A549 (cell line): ENCODE data around the gene PFDN1.

Experiments used
- BCL3 ChIP-seq: fragments of >200 bp; sonication (Bioruptor Twin); formaldehyde crosslinking; IDR thresholded peaks from 3 replicates; pipeline ENCODE4 v1.6.1; 2016
- ELK1 ChIP-seq: fragments of 150-350 bp; IDR thresholded peaks from 2 replicates; pipeline ENCODE4 v1.6.1; 2014; ENCODE audit warnings: low read depth, mild to moderate bottlenecking, low read length
- ESRRA ChIP-seq: fragments of 150-350 bp; IDR thresholded peaks from 2 replicates; pipeline ENCODE4 v1.6.1; 2014; ENCODE audit warnings: mild to moderate bottlenecking, low read length, borderline replicate concordance
- JUNB ChIP-seq: fragments of >200 bp; sonication (Bioruptor Twin); formaldehyde crosslinking; IDR thresholded peaks from 2 replicates; pipeline ENCODE4 v1.6.1; 2016
- POLR2A ChIP-seq: IDR thresholded peaks from 2 replicates; pipeline ENCODE4 v1.6.1; 2012; ENCODE audit warnings: mild to moderate bottlenecking, low read length
- RAD21 ChIP-seq, 2 experiments: fragments of >200 bp in 1 of 2; sonication (Bioruptor Twin) in 1 of 2; formaldehyde crosslinking in 1 of 2; IDR thresholded peaks in 1 of 2; conservative IDR thresholded peaks in 1 of 2; 2 replicates in 1 of 2; 3 replicates in 1 of 2; pipeline ENCODE4 v1.6.1; 2012 to 2018; ENCODE audit warnings: inconsistent platforms in 1 of 2
- REST ChIP-seq: fragments of 200-600 bp; sonication (generic); IDR thresholded peaks from 2 replicates; pipeline ENCODE4 v1.6.1; 2016; ENCODE audit warnings: antibody characterized with exemption, mild to moderate bottlenecking, moderate library complexity
- RFX5 ChIP-seq: fragments of 450-650 bp; IDR thresholded peaks from 2 replicates; pipeline ENCODE4 v1.7.1; 2014; ENCODE audit warnings: antibody characterized with exemption, mild to moderate bottlenecking, moderate library complexity
- RNF2 ChIP-seq: fragments of 200-600 bp; sonication (generic); IDR thresholded peaks from 2 replicates; pipeline ENCODE4 v1.6.1; 2016; ENCODE audit warnings: low read depth, mild to moderate bottlenecking, antibody characterized with exemption, moderate library complexity, borderline replicate concordance
- ZSCAN20 ChIP-seq: fragments of 250-450 bp; sonication (Bioruptor Pico); IDR thresholded peaks from 2 replicates; pipeline ENCODE4 v1.8.0; 2022; ENCODE audit warnings: mild to moderate bottlenecking, moderate library complexity
- TF ChIP-seq, protein P1 (sequence below): fragments of 450-650 bp; IDR thresholded peaks from 2 replicates; pipeline ENCODE4 v1.6.1; 2014; ENCODE audit warnings: antibody characterized with exemption
- TF ChIP-seq, protein P2 (sequence below): IDR thresholded peaks from 2 replicates; pipeline ENCODE4 v1.6.1; 2012
- TF ChIP-seq, protein P3 (sequence below): fragments of >200 bp; sonication (Bioruptor Twin); formaldehyde crosslinking; IDR thresholded peaks from 3 replicates; pipeline ENCODE4 v1.5.1; 2016

- TF ChIP-seq RFX5 (no peak), RNF2 (no peak), ELK1 (no peak), ZSCAN20 (CRISPR knock-in tag) (no peak), ESRRA (no peak), JUNB (no peak), POLR2A (no peak), REST (no peak), RAD21 (conservative IDR thresholded peaks at IDR 0.05 in 1 of 2, IDR thresholded peaks at IDR 0.05 in 1 of 2) (no peak), BCL3 (no peak)
- TF ChIP-seq, protein P1, sequence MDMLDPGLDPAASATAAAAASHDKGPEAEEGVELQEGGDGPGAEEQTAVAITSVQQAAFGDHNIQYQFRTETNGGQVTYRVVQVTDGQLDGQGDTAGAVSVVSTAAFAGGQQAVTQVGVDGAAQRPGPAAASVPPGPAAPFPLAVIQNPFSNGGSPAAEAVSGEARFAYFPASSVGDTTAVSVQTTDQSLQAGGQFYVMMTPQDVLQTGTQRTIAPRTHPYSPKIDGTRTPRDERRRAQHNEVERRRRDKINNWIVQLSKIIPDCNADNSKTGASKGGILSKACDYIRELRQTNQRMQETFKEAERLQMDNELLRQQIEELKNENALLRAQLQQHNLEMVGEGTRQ, result no peak
- TF ChIP-seq, protein P2, sequence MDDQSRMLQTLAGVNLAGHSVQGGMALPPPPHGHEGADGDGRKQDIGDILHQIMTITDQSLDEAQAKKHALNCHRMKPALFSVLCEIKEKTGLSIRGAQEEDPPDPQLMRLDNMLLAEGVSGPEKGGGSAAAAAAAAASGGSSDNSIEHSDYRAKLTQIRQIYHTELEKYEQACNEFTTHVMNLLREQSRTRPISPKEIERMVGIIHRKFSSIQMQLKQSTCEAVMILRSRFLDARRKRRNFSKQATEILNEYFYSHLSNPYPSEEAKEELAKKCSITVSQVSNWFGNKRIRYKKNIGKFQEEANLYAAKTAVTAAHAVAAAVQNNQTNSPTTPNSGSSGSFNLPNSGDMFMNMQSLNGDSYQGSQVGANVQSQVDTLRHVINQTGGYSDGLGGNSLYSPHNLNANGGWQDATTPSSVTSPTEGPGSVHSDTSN, result no peak
- TF ChIP-seq, protein P3, sequence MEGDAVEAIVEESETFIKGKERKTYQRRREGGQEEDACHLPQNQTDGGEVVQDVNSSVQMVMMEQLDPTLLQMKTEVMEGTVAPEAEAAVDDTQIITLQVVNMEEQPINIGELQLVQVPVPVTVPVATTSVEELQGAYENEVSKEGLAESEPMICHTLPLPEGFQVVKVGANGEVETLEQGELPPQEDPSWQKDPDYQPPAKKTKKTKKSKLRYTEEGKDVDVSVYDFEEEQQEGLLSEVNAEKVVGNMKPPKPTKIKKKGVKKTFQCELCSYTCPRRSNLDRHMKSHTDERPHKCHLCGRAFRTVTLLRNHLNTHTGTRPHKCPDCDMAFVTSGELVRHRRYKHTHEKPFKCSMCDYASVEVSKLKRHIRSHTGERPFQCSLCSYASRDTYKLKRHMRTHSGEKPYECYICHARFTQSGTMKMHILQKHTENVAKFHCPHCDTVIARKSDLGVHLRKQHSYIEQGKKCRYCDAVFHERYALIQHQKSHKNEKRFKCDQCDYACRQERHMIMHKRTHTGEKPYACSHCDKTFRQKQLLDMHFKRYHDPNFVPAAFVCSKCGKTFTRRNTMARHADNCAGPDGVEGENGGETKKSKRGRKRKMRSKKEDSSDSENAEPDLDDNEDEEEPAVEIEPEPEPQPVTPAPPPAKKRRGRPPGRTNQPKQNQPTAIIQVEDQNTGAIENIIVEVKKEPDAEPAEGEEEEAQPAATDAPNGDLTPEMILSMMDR, result no peak
Observed at GRCh38 chr5:140224658-140225057, 78.2 kb downstream of the PFDN1 start.
